Hematopoietic multipotent progenitor cell (in vitro differentiated cells): ENCODE measurements around the gene TFDP2. TPM values are rescaled to one million over a fixed set of nuclear protein-coding genes. Genes with fewer than 3 reads are reported as not detected.
"Not testable (repeated sequence)": the region's sequence is repeated elsewhere in the genome, so short reads cannot be mapped to it uniquely, and the experiment has no call there.

Source experiments
- DNase-seq, 3 donors: peaks; one replicate each; pipeline ENCODE4 v3.0.0-alpha.2; 2011 to 2015; ENCODE audit warnings: low read depth in 2 of 3, low spot score in 2 of 3
- total RNA-seq: library from RNA; depleted of rRNA; stranded (reverse); fragments of >200 nt; gene quantifications from one replicate; pipeline ENCODE4 v1.2.3, GENCODE V29; 2012

TFDP2 gene
- total RNA-seq, 1 donor = 60.3 TPM

- peak in 2 of 3 donors; percentile 41 to 68 for DNase-seq
These were observed 121.6 kb downstream of the TFDP2 start for GRCh38 chr3:142027735-142028134.

- DNase-seq = peak in 1 of 3 donors; percentile 18
These were observed 122.0 kb downstream of the TFDP2 start for GRCh38 chr3:142027300-142027699.

- no peak for DNase-seq
These were observed 123.0 kb downstream of the TFDP2 start for GRCh38 chr3:142026333-142026732.

- peak in 2 of 3 donors; percentile 84 to 93 for DNase-seq
These were observed 127.0 kb downstream of the TFDP2 start for GRCh38 chr3:142022381-142022780.

GRCh38 chr3:142021127-142021526 is 128.2 kb downstream of the TFDP2 start:
- DNase-seq = no peak

GRCh38 chr3:142019794-142020320 is 129.5 kb downstream of the TFDP2 start:
- no peak for DNase-seq

- no peak for DNase-seq
These were observed 135.4 kb downstream of the TFDP2 start for GRCh38 chr3:142013993-142014392.

GRCh38 chr3:142013326-142013980 is 135.9 kb downstream of the TFDP2 start:
- no peak for DNase-seq

- DNase-seq = no peak
These were observed 140.3 kb downstream of the TFDP2 start for GRCh38 chr3:142009029-142009428.

GRCh38 chr3:142007710-142008399 is 141.5 kb downstream of the TFDP2 start:
- no peak for DNase-seq

GRCh38 chr3:142004957-142005356 is 144.4 kb downstream of the TFDP2 start:
- DNase-seq = not testable (repeated sequence)

- DNase-seq = no peak
These were observed 145.3 kb downstream of the TFDP2 start for GRCh38 chr3:142004025-142004424.

GRCh38 chr3:142003291-142003690 is 146.1 kb downstream of the TFDP2 start:
- no peak for DNase-seq

GRCh38 chr3:142000325-142000870 is 148.9 kb downstream of the TFDP2 start:
- DNase-seq = no peak

- DNase-seq = peak in 1 of 3 donors; percentile 44
These were observed 150.6 kb downstream of the TFDP2 start for GRCh38 chr3:141998669-141999290.

- no peak for DNase-seq
These were observed 152.9 kb downstream of the TFDP2 start for GRCh38 chr3:141996437-141996836.

GRCh38 chr3:141994856-141995255 is 154.5 kb downstream of the TFDP2 start:
- DNase-seq = no peak

- DNase-seq = no peak
These were observed 156.8 kb downstream of the TFDP2 start for GRCh38 chr3:141992512-141992911.

GRCh38 chr3:141986548-141987107 is 162.7 kb downstream of the TFDP2 start:
- DNase-seq = no peak

GRCh38 chr3:141981084-141981483 is 168.3 kb downstream of the TFDP2 start:
- no peak for DNase-seq
